COLO829 (cell line): ENCODE results near the gene DUS1L.

ENCODE experiments used
- DNase-seq: peaks from one replicate; pipeline ENCODE4 v3.0.0; 2012; ENCODE audit warnings: low spot score

The DUS1L gene

GRCh38 chr17:82065638-82066303 is at the start of gene DUS1L:
TSS of gene DUS1L (minus strand) at chr17:82065804. CDS start at chr17:82065059, 745 bp downstream.
- peak; percentile 66 for DNase-seq

GRCh38 chr17:82114872-82115271 is 49.3 kb upstream of the DUS1L start:
- DNase-seq: no peak

GRCh38 chr17:82114447-82114846 is 48.8 kb upstream of the DUS1L start:
- DNase-seq: no peak

- DNase-seq: no peak
These were observed 48.3 kb upstream of the DUS1L start for GRCh38 chr17:82113941-82114340.

GRCh38 chr17:82113422-82113821 is 47.8 kb upstream of the DUS1L start:
- no peak for DNase-seq

GRCh38 chr17:82112914-82113311 is 47.3 kb upstream of the DUS1L start:
- no peak for DNase-seq

GRCh38 chr17:82112181-82112913 is 46.7 kb upstream of the DUS1L start:
- no peak for DNase-seq

GRCh38 chr17:82110298-82110697 is 44.7 kb upstream of the DUS1L start:
- no peak for DNase-seq

GRCh38 chr17:82108961-82109475 is 43.4 kb upstream of the DUS1L start:
- no peak for DNase-seq

- DNase-seq: no peak
These were observed 42.9 kb upstream of the DUS1L start for GRCh38 chr17:82108496-82108945.

GRCh38 chr17:82108038-82108437 is 42.4 kb upstream of the DUS1L start:
- no peak for DNase-seq

- no peak for DNase-seq
These were observed 41.8 kb upstream of the DUS1L start for GRCh38 chr17:82107341-82107860.

- DNase-seq: no peak
These were observed 41.2 kb upstream of the DUS1L start for GRCh38 chr17:82106688-82107305.

GRCh38 chr17:82105882-82106687 is 40.5 kb upstream of the DUS1L start:
- DNase-seq: peak; percentile 48

GRCh38 chr17:82105417-82105881 is 39.8 kb upstream of the DUS1L start:
- no peak for DNase-seq

GRCh38 chr17:82104797-82105416 is 39.3 kb upstream of the DUS1L start:
- DNase-seq: no peak

GRCh38 chr17:82103553-82104451 is 38.2 kb upstream of the DUS1L start:
- no peak for DNase-seq

GRCh38 chr17:82101767-82102679 is 36.4 kb upstream of the DUS1L start:
- DNase-seq: no peak

- no peak for DNase-seq
These were observed 35.7 kb upstream of the DUS1L start for GRCh38 chr17:82101301-82101715.
